HG03439 (cell line): ENCODE results near the gene KNSTRN.
A peak's percentile ranks its signal among the peaks of the same experiment; 100 is the strongest.

Experiments used
- ATAC-seq: cut with Tn5 transposase; IDR thresholded peaks from one replicate; pipeline ENCODE4 v1.9.1; 2021; ENCODE audit warnings: mild to moderate bottlenecking, moderate library complexity; ENCODE audit not compliant: unreplicated experiment

KNSTRN gene

GRCh38 chr15:40345867-40346578 is 36.5 kb upstream of the KNSTRN start:
- ATAC-seq: no peak

- ATAC-seq: no peak
Measured at GRCh38 chr15:40346579-40347558, 35.7 kb upstream of the KNSTRN start.

- no peak for ATAC-seq
Measured at GRCh38 chr15:40347559-40348473, 34.7 kb upstream of the KNSTRN start.

- no peak for ATAC-seq
Measured at GRCh38 chr15:40348474-40348870, 34.0 kb upstream of the KNSTRN start.

GRCh38 chr15:40349163-40349562 is 33.4 kb upstream of the KNSTRN start:
- ATAC-seq: no peak

- no peak for ATAC-seq
Measured at GRCh38 chr15:40352281-40352901, 30.1 kb upstream of the KNSTRN start.

- no peak for ATAC-seq
Measured at GRCh38 chr15:40353697-40354096, 28.8 kb upstream of the KNSTRN start.

GRCh38 chr15:40354408-40355171 is 27.9 kb upstream of the KNSTRN start:
- ATAC-seq: no peak

- ATAC-seq: no peak
Measured at GRCh38 chr15:40355976-40356585, 26.4 kb upstream of the KNSTRN start.

- ATAC-seq: no peak
Measured at GRCh38 chr15:40357246-40357645, 25.3 kb upstream of the KNSTRN start.

GRCh38 chr15:40357723-40358470 is 24.6 kb upstream of the KNSTRN start, which contains the start of gene DISP2:
Gene DISP2, plus strand, starts transcription at chr15:40358219. Its CDS starts 103 bp downstream, at chr15:40358322.
- ATAC-seq: peak; percentile 76

- peak; percentile 21 for ATAC-seq
Measured at GRCh38 chr15:40358471-40359353, 23.8 kb upstream of the KNSTRN start.

- ATAC-seq: no peak
Measured at GRCh38 chr15:40360015-40360414, 22.5 kb upstream of the KNSTRN start.

- no peak for ATAC-seq
Measured at GRCh38 chr15:40361640-40362039, 20.9 kb upstream of the KNSTRN start.

- ATAC-seq: no peak
Measured at GRCh38 chr15:40363611-40364010, 18.9 kb upstream of the KNSTRN start.

GRCh38 chr15:40364251-40364650 is 18.3 kb upstream of the KNSTRN start:
- ATAC-seq: no peak

GRCh38 chr15:40365016-40365415 is 17.5 kb upstream of the KNSTRN start:
- ATAC-seq: no peak
